ENCODE results near the gene CNTN5.

DNA sequence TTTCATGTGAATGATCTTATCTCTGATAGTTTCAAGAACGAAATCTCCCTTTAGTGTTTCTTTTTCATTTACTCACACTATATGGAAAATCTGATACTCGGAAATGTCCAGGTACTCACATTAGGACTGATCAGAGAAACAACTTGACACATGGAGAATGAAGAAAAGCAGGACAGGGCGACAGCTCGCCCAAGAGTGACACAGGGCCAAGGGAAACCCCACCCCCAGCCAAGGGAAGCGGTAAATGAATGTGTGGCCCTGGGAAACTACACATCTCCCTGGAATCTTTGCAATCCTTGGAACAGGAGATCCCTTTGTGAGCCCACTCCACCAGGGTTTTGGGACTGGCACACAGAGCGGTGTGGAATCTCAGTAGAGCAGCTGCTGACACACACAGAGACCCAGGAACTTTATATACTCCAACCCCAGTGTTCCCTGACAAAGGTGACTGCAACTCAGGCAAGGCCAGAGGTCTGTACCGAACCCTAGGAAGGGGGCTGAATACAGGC, 1362.7 kb downstream of the CNTN5 start:
- TF ChIP-seq, protein P1, sequence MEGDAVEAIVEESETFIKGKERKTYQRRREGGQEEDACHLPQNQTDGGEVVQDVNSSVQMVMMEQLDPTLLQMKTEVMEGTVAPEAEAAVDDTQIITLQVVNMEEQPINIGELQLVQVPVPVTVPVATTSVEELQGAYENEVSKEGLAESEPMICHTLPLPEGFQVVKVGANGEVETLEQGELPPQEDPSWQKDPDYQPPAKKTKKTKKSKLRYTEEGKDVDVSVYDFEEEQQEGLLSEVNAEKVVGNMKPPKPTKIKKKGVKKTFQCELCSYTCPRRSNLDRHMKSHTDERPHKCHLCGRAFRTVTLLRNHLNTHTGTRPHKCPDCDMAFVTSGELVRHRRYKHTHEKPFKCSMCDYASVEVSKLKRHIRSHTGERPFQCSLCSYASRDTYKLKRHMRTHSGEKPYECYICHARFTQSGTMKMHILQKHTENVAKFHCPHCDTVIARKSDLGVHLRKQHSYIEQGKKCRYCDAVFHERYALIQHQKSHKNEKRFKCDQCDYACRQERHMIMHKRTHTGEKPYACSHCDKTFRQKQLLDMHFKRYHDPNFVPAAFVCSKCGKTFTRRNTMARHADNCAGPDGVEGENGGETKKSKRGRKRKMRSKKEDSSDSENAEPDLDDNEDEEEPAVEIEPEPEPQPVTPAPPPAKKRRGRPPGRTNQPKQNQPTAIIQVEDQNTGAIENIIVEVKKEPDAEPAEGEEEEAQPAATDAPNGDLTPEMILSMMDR (IDR thresholded peaks at IDR 0.05; ENCODE audit: poor library complexity, severe bottlenecking): no peak
- TF ChIP-seq RAD21 (conservative IDR thresholded peaks at IDR 0.05): no peak
